Sciatic nerve (tissue), 2 donors: ENCODE data around the gene SMYD4. TPM values are rescaled to one million over a fixed set of nuclear protein-coding genes. Genes with fewer than 3 reads are reported as not detected.
A peak's percentile ranks its signal among the peaks of the same experiment; 100 is the strongest.
"Not testable (repeated sequence)": the region's sequence is repeated elsewhere in the genome, so short reads cannot be mapped to it uniquely, and the experiment has no call there.

Experiments used
- ATAC-seq: fragments of 200-7000 bp; cut with Tn5 transposase; one replicate; pipeline ENCODE4 v1.9.1; 2020; ENCODE audit warnings: mild to moderate bottlenecking, moderate library complexity
- DNase-seq: peaks from one replicate; pipeline ENCODE4 v3.0.0-alpha.2; 2020; ENCODE audit warnings: low spot score
- intact Hi-C: fragments of 100-400 bp; cut with DNase I; formaldehyde crosslinking; loops from one replicate; pipeline ENCODE4 v1.14.2; 2022
- total RNA-seq: library from RNA; stranded (reverse); fragmentation: NEBNext Ultra II Directional; extraction: Animal tissue kit (Norgen Biotek cat#: 25700); gene quantifications from one replicate; pipeline ENCODE4 v1.2.1, GENCODE V29; 2021
- donor health status: DM: no; HTN: no; CAD: no.
- donor health status: DM: no; HTN: no; CAD: no.

SMYD4 gene
- 17.7 TPM for total RNA-seq

- DNase-seq (peak; percentile 92), ATAC-seq (peak; percentile 99)
- intact Hi-C loops: no loop called here
Measured at GRCh38 chr17:1829592-1830257, at the start of gene SMYD4, which contains the start of gene RPA1. SMYD4 (minus strand) TSS chr17:1829902; CDS start chr17:1827994, 1,908 bp downstream. RPA1 (plus strand) TSS chr17:1830005; CDS start chr17:1830094, 89 bp downstream.

- DNase-seq (no peak), ATAC-seq (no peak)
- intact Hi-C loops: no loop called here
Measured at GRCh38 chr17:1878419-1879121, 48.9 kb upstream of the SMYD4 start.

- ATAC-seq (no peak), DNase-seq (no peak)
- intact Hi-C loops: no loop called here
Measured at GRCh38 chr17:1875597-1875996, 45.9 kb upstream of the SMYD4 start.

- ATAC-seq (no peak), DNase-seq (no peak)
- intact Hi-C loops: no loop called here
Measured at GRCh38 chr17:1873418-1873817, 43.7 kb upstream of the SMYD4 start.

GRCh38 chr17:1872976-1873375, 43.3 kb upstream of the SMYD4 start:
- ATAC-seq (no peak), DNase-seq (no peak)
- intact Hi-C loops: no loop called here

- no peak for ATAC-seq
Measured at GRCh38 chr17:1872254-1872653, 42.6 kb upstream of the SMYD4 start.

GRCh38 chr17:1871756-1872155, 42.1 kb upstream of the SMYD4 start:
- ATAC-seq (no peak), DNase-seq (no peak)
- intact Hi-C loops: no loop called here

More at GRCh38 chr17:1872254-1872653, 42.6 kb upstream of the SMYD4 start:
- intact Hi-C loops: no loop called here
- no peak for DNase-seq

- ATAC-seq (no peak), DNase-seq (no peak)
- intact Hi-C loops: no loop called here
Measured at GRCh38 chr17:1870592-1870991, 40.9 kb upstream of the SMYD4 start.

- DNase-seq (no peak), ATAC-seq (no peak)
- intact Hi-C loops: no loop called here
Measured at GRCh38 chr17:1868090-1868489, 38.4 kb upstream of the SMYD4 start.

GRCh38 chr17:1867307-1867706, 37.6 kb upstream of the SMYD4 start:
- ATAC-seq (no peak), DNase-seq (no peak)
- intact Hi-C loops: no loop called here

- intact Hi-C loops: no loop called here
- ATAC-seq: no peak
- DNase-seq: no peak
Measured at GRCh38 chr17:1865252-1866037, 35.7 kb upstream of the SMYD4 start.

- DNase-seq (no peak), ATAC-seq (peak; percentile 15)
- intact Hi-C loops: no loop called here
Measured at GRCh38 chr17:1861391-1862010, 31.8 kb upstream of the SMYD4 start.

GRCh38 chr17:1860978-1861377, 31.3 kb upstream of the SMYD4 start:
- DNase-seq: no peak
- peak; percentile 48 for ATAC-seq
- intact Hi-C loops: no loop called here

- intact Hi-C loops, DNase-seq, ATAC-seq: not testable (repeated sequence)
Measured at GRCh38 chr17:1856462-1856861, 26.8 kb upstream of the SMYD4 start.

GRCh38 chr17:1853698-1854097, 24.0 kb upstream of the SMYD4 start:
- ATAC-seq (no peak), DNase-seq (no peak)
- intact Hi-C loops: no loop called here

GRCh38 chr17:1852327-1852726, 22.6 kb upstream of the SMYD4 start:
- ATAC-seq (no peak), DNase-seq (no peak)
- intact Hi-C loops: no loop called here

GRCh38 chr17:1847191-1847590, 17.5 kb upstream of the SMYD4 start:
- no peak for ATAC-seq
- intact Hi-C loops: no loop called here
- DNase-seq: no peak

- intact Hi-C loops: no loop called here
- DNase-seq: no peak
- ATAC-seq: no peak
Measured at GRCh38 chr17:1843947-1844346, 14.2 kb upstream of the SMYD4 start.

GRCh38 chr17:1839516-1839915, 9.8 kb upstream of the SMYD4 start:
- no peak for ATAC-seq
- no peak for DNase-seq
- intact Hi-C loops: no loop called here
